A549 treated with AZD9567 at 1 μM for 4 hours (cell line): Measurements from ENCODE around the gene RNF133. TPM values are rescaled to one million over a fixed set of nuclear protein-coding genes. Genes with fewer than 3 reads are reported as not detected.

Experiments
- total RNA-seq: library from RNA; stranded (reverse); fragments of 200-300 nt; extraction: Qiagen RNA extraction; gene quantifications from 5 replicates; pipeline ENCODE4 v1.2.3, GENCODE V29; 2022; ENCODE audit not compliant: insufficient read depth

RNF133 gene
- total RNA-seq: not detected in 5 replicates

GRCh38 chr7:122699017-122699416 is at the start of gene RNF133:
TSS of gene RNF133 (minus strand) at chr7:122699117. CDS start at chr7:122698918, 199 bp downstream.

GRCh38 chr7:122702872-122703510 is 4.1 kb upstream of the RNF133 start, which contains the start of gene RNF148:
TSS of gene RNF148 (minus strand) at chr7:122702922. CDS start at chr7:122702750, 172 bp downstream.

Other genes with a start within 250 kb of the RNF133 start
- gene RNF148, start 3.8 kb upstream of the RNF133 start, total RNA-seq: not detected in 5 replicates
- 0.05 to 0.09 TPM (median 0.07 TPM) in 4 of 5 replicates, not detected in the other for gene CADPS2, start 187.3 kb upstream of the RNF133 start, total RNA-seq